ENCODE measurements around the gene FAM50A. TPM values are rescaled to one million over a fixed set of nuclear protein-coding genes. Genes with fewer than 3 reads are reported as not detected.
A peak's percentile ranks its signal among the peaks of the same experiment; 100 is the strongest.

The FAM50A gene
- total RNA-seq, 1 donor from 2014 or later = 80.0 TPM

DNA sequence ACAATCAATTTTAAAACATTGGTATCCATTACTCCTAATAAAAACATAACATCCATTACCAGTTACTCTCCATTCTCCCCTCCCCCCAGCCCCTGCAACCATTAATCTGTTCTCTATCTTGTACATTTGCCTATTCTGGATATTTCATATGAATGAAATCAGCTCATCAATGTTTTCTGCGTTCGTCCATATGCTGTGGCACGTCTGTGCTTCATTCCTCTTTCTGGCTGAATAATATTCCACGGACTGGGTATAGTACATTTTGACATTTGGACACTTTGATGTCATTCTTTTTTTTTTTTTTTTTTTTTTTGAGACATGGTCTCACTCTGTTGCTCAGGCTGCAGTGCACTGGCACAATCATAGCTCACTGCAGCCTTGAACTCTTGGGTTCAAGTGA is 40.1 kb upstream of the FAM50A start:
- Histone ChIP-seq H3K27me3 (ENCODE audit: control insufficient read depth, insufficient read depth, low read length) (no peaks in the 10 kb centered on the region), H3K36me3 (ENCODE audit: control insufficient read depth, insufficient read depth, low read length) (peaks cover 2% of the 10 kb centered on the region), H3K4me3 (ENCODE audit: low read depth, low read length) (no peak overlapping the region)
- DNase-seq (ENCODE audit: low read depth) = no peak
- TF ChIP-seq, protein P1, sequence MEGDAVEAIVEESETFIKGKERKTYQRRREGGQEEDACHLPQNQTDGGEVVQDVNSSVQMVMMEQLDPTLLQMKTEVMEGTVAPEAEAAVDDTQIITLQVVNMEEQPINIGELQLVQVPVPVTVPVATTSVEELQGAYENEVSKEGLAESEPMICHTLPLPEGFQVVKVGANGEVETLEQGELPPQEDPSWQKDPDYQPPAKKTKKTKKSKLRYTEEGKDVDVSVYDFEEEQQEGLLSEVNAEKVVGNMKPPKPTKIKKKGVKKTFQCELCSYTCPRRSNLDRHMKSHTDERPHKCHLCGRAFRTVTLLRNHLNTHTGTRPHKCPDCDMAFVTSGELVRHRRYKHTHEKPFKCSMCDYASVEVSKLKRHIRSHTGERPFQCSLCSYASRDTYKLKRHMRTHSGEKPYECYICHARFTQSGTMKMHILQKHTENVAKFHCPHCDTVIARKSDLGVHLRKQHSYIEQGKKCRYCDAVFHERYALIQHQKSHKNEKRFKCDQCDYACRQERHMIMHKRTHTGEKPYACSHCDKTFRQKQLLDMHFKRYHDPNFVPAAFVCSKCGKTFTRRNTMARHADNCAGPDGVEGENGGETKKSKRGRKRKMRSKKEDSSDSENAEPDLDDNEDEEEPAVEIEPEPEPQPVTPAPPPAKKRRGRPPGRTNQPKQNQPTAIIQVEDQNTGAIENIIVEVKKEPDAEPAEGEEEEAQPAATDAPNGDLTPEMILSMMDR (IDR thresholded peaks at IDR 0.05; ENCODE audit: insufficient read depth, low read length, poor library complexity, severe bottlenecking) = no peak

DNA sequence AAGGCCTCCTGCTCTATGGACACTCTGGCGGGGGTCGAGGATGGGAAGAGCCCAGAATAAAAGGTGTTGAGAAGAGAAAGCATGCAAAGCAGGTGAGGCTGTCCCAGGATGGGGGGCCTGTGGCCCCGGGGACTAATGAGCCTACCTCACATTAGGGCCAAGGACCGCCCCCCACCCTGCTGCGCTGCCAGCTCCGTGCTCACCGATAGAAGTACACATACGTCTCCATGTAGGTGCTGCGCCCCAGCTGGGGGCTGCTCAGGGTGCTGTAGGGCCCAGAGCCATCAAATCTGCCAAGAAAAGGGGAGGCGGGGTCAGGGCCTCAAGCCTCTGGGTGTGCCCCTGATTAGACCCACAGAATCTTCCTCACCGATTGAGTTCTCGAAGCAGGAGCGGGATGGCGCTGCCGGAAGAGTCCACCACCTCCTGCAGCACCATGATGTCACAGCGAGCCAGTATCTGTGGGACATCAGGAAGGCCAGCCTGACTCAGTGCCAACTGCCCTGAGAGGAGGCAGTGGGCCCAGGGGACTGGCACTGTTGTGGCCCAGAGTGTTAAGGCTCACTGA is 39.2 kb upstream of the FAM50A start:
- DNase-seq (ENCODE audit: low read depth) = no peak
- H3K27me3 ChIP-seq (ENCODE audit: control insufficient read depth, insufficient read depth, low read length) = no peaks in the 10 kb centered on the region
- TF ChIP-seq, protein P1 (IDR thresholded peaks at IDR 0.05; ENCODE audit: insufficient read depth, low read length, poor library complexity, severe bottlenecking) = no peak
- no peak overlapping the region for H3K4me3 ChIP-seq (ENCODE audit: low read depth, low read length)
- peaks cover 2% of the 10 kb centered on the region for H3K36me3 ChIP-seq (ENCODE audit: control insufficient read depth, insufficient read depth, low read length)

DNA sequence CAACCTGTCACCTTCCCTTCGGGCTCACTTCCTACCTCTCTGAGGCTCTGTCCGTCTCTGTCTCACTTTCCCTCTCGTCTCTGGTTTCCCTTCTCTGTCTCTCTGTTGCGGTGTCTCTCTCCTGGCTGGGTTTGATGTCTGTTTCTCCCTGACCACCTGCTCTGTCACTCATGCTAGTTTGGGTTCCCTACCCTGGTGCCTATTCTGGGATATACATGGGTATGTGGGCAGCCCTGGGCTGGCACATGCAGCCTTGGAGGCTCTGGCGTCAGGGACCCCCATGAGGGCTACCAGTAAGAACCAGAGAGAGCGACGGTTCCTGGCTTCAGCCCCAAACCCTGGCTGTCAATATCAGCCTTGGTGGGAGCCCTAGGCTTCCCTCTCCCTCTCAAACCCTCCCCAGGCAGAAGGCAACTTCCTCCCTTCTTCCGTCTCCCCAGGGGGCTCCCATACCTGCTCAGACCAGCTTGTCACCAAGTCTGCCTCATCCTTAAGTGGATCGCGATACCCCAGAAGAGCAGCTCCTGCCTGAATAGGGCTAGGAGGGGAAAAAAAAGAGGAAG is 35.2 kb upstream of the FAM50A start:
- H3K4me3 ChIP-seq (ENCODE audit: low read depth, low read length) = peak overlapping the region; percentile 32
- no peaks in the 10 kb centered on the region for H3K27me3 ChIP-seq (ENCODE audit: control insufficient read depth, insufficient read depth, low read length)
- no peak for DNase-seq (ENCODE audit: low read depth)
- no peaks in the 10 kb centered on the region for H3K36me3 ChIP-seq (ENCODE audit: control insufficient read depth, insufficient read depth, low read length)
- TF ChIP-seq, protein P1 (IDR thresholded peaks at IDR 0.05; ENCODE audit: insufficient read depth, low read length, poor library complexity, severe bottlenecking) = no peak

DNA sequence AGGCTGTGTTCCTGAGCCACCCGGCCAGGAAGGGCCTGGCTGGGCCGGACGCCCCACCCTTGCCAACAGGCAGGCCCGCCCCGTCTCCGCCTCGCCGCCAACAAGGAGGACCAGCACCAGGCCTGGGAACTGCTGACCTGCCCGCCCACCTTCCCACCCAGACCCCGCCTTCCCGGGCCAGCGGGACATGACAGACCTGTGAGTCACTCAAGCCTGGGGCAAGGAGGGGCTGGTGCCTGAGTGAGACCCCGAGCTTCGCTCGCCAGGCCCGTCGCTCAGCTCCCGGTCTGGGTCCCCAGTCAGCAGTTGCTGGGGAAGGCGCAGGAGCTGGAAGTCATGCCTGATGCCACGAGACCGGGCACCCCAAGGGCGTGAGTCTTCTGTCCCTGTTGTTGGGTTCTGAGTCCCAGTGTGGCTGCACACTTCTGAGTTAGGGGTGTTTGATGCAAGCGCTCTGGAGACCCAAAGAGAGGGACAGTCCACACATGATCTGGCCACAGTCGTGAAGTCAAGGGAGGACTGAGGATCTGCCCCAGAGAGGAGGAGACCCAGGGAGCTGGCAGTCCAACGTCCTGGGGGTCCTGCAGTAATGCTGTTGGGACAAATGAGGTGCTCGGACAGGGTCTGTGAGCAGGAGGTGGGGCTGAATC is 34.6 kb upstream of the FAM50A start, which contains the start of gene DNASE1L1:
Gene DNASE1L1 (minus strand): TSS at position 33 of the 650 bp plus-strand sequence. CDS start 3,686 bp downstream, outside the sequence.
- TF ChIP-seq, protein P1 (IDR thresholded peaks at IDR 0.05; ENCODE audit: insufficient read depth, low read length, poor library complexity, severe bottlenecking) = no peak
- Histone ChIP-seq H3K4me3 (ENCODE audit: low read depth, low read length) (peak within 1 kb of the TSS; percentile 32), H3K27me3 (ENCODE audit: control insufficient read depth, insufficient read depth, low read length) (no peaks in the 10 kb centered on the region), H3K36me3 (ENCODE audit: control insufficient read depth, insufficient read depth, low read length) (no peaks in the 10 kb centered on the region)
- peak; percentile 60 for DNase-seq (ENCODE audit: low read depth)

DNA sequence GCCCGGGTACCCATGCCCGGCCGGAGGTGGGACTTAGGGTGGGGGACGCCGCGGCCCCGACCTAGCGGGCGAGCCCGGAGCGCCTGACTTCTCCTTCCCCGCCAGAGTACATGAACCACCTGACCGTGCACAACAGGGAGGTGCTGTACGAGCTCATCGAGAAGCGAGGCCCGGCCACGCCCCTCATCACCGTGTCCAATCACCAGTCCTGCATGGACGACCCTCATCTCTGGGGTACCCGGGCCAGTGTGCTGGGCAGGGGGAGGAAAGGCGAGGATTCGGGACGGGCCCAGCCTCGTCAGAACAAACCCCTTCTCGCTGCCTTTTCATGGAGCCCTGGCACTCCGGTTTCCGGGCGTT is 32.0 kb upstream of the FAM50A start:
- TF ChIP-seq, protein P1 (IDR thresholded peaks at IDR 0.05; ENCODE audit: insufficient read depth, low read length, poor library complexity, severe bottlenecking) = no peak
- no peak for DNase-seq (ENCODE audit: low read depth)
- no peaks in the 10 kb centered on the region for H3K36me3 ChIP-seq (ENCODE audit: control insufficient read depth, insufficient read depth, low read length)
- peak overlapping the region; percentile 65 for H3K4me3 ChIP-seq (ENCODE audit: low read depth, low read length)
- no peaks in the 10 kb centered on the region for H3K27me3 ChIP-seq (ENCODE audit: control insufficient read depth, insufficient read depth, low read length)

Measured in kidney epithelial cell (primary cell).